Measurements from ENCODE around the gene ERC1.
"Not testable (repeated sequence)": the region's sequence is repeated elsewhere in the genome, so short reads cannot be mapped to it uniquely, and the experiment has no call there.

The ERC1 gene

DNA sequence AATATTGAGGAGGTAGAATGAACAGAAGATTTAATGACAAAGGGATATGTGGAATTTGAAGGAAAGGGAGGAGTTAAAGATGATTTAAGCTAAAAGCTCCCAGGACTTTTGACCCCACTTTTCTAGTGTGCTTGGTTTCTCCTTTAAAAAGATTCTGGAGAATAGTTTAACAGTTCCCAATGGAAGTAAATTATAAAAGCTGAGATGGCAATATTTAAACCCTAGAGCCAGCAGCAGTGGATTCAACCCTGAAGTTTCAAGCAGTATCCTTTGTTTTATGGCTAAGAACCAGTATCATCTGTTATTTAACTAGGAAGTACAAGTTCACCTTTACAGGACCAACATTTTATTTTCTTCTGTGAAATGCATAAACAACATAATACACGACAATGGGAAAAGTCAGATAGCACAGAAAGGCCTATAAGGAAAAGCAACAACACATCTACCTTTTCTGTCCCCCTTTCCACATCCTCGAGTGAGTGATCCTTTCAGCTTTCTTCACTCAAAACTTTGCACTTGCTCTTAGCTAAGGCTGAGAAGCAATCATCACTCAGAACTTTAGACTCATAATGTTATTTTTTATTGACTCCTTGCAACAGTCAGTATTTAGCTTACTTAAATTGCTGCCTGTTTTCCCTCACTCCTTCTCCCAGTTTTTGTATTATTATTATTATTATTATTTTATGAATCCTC is 338.9 kb downstream of the ERC1 start:
- no peak for DNase-seq

DNA sequence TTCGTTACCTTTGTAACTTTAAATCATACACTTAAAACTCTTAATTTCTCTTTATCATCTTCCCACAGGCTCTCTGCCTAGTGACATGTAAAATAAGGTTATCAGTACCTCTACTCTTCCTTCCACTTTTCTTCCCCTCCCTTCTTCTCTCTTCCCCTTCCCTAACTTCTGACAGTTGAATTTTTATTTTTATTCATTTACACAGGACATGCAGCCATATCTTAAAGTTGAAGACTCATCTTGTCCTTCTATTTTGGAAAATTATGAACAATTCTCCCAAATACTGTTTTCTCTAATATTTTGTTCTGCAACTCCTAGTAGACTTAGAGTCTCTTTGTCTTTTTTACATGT is 339.4 kb downstream of the ERC1 start:
- no peak for DNase-seq

DNA sequence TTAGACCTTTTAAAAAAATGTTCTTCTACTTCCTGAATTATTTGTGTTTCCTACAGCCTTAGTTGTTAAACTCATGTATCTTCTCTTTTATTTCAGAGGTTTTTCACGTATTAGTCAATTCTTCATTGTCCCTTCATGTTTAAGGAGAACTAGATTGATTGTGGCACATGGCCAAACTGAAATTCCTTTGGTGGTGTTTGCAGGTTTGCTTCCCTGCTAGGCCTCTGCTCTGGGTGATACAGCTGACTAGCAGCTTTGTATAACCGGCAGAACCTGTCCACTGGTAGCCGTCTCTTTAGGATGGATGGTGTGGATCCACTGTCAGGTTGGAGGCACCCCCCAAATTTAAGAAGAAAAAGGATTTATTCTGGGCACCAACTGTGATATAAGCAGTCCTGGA is 341.3 kb downstream of the ERC1 start:
- no peak for DNase-seq

DNA sequence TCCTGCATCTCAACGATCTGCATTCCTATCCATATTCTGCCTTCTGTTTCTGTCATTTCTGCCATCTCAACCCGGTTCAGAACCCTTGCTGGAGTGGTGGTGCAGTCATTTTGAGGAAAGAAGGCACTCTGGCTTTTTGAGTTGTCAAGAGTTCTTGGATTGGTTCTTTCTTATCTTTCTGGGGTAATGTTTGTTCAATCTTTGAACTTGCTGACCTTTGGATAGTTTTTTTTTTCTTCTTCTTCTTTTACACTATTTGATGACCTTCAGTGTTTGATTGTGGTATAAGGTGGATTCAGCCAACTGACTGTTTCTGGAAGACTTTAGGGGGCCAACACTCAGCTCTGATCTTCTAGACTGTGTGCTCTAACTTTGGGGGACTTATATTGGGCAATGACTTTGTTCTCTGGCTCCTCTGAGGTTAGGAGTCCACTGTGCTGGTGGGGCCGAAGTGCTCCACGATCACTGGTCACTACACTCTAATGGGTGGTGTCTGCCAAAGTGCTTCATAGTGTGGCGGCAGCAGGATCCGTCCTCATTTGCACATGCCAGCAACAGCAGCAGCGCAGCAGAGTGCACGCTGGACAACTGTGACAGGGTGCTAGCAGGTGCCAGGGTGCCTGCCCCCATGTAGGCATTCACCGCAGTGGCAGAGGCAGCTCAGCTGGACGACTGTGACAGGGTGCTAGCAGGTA is 347.6 kb downstream of the ERC1 start:
- no peak for DNase-seq

DNA sequence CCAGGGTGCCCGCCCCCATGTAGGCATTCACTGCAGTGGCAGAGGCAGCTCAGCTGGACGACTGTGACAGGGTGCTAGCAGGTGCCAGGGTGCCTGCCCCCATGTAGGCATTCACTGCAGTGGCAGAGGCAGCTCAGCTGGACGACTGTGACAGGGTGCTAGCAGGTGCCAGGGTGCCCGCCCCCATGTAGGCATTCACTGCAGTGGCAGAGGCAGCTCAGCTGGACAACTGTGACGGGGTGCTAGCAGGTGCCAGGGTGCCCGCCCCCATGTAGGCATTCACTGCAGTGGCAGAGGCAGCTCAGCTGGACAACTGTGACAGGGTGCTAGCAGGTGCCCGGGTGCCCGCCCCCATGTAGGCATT is 348.1 kb downstream of the ERC1 start:
- not testable (repeated sequence) for DNase-seq

DNA sequence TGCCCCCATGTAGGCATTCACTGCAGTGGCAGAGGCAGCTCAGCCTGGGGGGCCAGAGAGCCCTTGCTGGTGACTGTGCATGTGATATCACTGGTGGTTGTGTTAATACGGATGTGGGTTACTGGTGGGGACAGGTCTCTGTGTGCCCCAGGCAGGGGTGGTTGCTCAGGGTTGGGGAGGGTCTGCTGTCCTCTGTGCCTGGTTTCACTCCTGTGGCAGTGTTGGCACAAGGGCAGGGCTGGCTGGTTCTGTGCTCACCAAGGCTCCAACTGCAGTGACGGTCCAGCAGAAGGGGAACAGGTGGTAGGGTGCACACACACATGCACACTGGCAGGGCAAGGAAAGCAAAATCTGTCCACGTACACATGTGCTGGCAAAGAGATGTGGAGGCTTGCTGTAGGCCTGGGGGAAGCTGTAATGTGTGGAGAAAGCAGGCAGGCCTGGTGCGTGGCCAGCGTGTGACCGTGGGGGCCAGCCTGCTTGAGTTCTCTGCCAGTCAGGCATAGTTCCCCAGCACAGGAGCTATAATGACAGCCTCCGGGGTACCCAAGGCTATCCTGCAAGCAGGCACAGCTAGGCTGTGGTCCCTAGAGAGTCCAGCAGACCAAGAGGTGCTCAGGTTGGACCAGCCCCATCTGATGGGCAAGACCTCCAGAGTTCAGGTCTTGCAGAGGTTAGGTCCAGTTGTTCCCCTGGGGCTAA is 348.7 kb downstream of the ERC1 start:
- DNase-seq, result no peak

DNA sequence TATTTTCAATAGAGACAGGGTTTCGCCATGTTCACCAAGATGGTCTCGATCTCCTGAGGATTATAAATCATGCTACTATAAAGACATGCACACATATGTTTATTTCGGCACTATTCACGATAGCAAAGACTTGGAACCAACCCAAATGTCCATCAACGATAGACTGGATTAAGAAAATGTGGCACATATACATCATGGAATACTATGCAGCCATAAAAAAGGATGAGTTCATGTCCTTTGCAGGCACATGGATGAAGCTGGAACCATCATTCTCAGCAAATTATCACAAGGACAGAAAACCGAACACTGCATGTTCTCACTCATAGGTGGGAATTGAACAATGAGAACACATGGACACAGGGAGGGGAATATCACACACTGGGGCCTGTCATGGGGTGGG is 350.2 kb downstream of the ERC1 start:
- DNase-seq, result not testable (repeated sequence)

DNA sequence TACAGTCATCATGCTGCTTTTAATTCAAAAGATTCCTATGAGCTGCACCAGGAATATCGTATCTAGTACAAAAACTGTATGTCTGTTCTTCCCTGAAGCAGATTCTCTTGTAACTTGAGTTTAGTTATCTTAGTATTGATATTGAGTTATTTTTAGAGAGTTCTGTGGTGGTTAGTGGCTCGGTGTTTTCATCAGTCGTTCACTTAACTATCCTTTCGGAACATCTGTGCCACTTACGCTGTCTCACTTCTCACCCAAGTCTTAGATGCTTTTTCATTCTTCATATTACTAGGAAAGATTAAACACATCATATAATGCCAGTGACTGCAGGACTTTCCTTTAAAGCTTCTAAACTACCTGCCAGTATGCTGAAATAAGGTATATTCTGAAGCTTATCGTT is 352.4 kb downstream of the ERC1 start:
- no peak for DNase-seq

DNA sequence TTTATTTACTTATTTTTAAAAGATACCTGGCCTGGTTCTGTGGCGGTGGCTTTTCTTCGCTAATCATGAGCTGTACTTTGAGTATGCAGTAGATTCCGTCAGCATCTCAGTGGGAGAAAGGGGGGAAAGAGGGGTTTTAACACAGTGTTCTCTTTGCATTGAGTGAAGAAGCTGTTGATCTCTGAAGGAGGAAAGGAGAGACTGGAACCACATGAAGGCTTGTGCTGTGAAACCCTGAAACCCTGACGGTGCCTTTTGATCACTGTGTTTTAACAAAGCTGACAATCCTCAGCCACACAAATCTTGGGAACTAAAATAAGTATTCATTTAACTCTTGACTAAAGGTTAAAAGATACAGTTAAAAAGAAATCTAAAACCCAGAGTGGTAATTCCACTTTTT is 353.2 kb downstream of the ERC1 start:
- no peak for DNase-seq

DNA sequence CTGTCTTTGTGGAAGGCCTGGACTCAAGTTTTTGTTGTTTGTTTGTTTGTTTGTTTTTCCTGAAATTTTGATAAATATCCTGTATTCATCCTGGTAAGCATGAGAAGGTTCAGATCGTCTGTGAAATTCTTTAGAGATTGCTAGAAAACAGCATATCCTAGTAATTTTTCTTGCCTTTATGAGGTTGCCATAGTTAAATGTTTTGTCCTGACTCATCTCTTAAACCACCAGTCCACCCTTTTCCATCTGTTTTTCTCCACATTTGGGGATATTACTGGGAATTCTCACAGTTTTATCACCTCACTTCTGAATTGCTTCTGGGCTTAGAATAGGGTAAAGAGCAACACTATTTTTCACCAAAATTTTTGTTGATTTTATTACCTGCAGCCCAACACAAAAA is 355.1 kb downstream of the ERC1 start:
- no peak for DNase-seq

DNA sequence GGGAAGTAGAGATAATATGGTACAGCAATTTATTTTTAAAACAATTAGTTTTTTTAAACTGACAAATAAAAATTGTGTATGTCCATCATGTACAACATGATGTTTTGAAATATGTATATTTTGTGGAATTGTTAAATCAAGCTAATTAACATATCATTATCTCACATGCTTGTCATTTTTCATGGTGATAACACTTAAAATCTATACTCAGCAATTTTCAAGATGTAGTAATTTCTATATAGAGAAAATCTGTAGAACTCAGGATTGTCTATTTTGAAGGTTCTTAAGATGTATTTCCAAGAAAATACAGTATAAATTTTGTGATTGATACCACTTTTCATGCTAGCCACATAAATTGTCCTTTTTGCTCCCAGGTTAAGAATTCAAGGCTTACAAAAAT is 356.3 kb downstream of the ERC1 start:
- DNase-seq, result no peak

DNA sequence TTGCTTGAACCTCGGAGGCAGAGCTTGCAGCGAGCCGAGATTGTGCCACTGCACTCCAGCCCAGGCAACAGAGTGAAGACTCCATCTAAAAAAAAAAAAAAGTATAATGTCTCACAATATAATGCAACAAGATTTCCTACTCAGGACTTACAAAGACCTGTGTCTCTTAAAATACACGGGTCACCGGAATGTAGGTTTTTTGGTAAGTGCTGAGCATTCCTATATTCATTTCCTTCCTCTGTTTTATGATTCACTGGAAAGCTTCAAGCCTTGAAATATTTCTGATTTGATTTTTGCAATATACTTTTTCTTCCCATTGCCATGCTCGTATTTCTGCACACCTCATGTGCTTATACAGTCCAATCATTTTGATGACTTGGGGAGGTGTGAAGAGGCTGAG is 357.6 kb downstream of the ERC1 start:
- DNase-seq, result no peak

DNA sequence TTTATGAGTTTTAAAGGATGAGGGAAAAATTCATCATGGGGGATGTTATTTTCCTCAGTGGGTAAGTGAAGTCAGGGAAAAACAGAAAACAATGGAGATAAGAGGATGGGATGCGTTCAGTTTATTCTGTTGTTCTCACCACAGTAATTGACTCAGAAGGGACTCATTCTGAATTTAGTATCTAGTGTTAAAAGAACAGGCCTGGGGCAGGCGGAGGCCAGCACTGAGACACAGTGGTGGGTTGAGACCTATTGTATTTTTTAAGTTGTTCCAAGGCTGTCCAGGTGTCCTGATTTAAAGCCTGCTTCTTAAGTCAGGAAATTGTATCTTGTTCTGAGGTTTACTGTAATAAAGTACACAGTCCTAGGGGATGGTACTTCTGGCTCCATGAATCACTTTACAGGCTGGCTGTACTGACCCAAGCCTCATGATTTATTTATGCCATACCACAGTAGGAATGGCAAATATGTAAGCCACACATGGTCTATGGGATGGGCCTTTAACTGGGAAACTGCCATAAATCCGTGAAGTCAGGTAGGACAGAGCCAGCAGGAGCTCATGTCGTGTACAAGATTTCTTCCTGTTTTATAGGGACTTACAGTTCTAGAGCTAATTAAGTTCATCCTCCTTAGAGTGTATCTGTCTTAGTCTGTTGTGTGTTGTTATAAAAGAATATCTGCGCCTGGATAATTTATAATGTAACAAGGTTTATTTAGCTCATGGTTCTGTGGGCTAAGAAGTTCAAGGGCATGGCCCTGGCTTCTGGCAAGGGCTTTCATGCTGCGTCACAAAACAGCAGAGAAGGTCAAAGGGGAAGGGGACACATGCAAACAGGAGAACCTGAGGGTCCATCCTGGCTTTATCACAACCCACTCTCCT is 359.3 kb downstream of the ERC1 start:
- no peak for DNase-seq

DNA sequence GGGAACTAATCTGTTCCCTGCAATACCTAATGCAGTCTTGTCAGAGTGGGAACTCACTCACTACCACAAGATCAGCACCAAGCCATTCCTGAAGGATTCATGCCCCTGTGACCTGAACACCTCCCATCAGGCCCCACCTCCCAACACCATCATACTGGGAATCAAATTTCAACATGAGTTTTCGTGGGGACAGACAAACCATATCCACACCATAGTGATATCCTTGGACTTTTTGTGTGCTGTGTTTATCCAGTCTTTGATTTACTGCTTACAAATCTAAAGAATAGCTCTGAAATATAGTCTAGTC is 359.9 kb downstream of the ERC1 start:
- DNase-seq, result no peak

DNA sequence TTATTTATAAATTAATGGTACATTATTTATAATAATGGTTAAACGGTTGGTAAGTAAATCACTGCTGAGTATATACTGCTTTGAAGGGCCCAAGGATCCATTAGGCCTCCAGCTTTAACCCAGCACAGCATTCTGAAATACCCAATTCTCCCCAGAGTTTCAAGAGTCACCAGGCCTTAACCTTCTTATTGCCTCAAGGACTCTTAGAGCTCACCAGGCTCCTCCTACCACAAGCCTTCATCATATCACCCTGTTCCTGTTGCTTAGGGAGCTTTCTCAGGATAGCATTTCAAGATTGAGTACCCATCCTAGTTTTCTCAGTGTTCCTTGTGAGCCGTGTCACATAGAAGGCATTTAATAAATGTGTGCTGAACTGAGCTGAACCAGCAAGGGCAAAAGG is 360.9 kb downstream of the ERC1 start:
- DNase-seq, result no peak

DNA sequence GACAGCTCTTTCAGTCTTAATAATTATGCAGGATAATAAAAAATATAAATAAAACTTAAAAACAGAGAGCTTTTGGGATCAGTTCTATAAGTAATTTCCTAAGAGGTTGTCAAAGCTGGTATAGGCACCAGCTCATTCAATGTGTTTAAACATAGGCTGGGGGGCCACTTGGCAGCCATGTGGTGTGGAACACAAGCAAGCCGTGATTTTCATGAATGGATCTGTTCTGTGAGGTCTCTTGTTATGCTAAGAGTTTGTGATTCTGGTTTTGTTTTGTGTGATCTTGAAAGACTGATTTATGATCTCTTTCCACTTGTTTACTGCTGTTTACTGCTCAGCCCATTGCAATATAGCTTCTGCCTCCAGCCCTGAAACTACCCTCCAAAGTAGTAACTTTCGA is 362.4 kb downstream of the ERC1 start:
- no peak for DNase-seq

DNA sequence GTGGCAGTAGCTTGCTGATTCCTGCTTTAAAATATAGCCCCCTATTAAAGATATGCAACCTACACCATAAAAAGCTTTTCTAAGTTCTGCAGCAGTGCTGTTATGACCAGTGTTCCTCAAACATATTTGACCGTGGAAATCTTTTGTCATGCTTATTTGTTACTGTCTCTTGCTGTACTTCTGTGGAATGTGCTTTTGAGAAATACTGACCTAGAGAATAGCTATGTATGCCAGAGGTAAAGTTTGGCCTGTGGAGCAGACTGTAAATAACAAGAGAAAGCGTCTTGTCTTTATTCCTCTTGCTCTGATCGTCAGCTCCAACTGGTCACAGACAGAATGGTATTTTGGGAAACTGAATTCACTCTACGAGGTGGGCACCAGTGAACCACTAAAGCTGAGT is 364.4 kb downstream of the ERC1 start:
- DNase-seq, result no peak

DNA sequence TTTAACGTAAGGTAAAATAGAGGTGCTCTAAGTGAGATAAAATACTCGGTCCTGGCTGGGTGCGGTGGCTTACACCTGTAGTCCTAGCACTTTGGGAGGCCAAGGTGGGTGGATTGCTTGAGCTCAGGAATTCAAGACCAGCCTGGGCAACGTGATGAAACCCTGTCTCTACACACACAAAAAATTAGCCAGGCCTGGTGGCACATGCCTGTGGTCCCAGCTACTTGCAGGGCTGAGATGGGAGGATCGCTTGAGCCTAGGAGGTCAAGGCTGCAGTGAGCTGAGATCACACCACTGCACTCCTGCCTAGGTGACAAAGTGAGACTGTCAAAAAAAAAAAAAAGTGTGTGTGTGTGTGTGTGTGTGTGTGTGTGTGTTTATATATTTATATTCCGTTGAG is 364.8 kb downstream of the ERC1 start:
- DNase-seq, result not testable (repeated sequence)

DNA sequence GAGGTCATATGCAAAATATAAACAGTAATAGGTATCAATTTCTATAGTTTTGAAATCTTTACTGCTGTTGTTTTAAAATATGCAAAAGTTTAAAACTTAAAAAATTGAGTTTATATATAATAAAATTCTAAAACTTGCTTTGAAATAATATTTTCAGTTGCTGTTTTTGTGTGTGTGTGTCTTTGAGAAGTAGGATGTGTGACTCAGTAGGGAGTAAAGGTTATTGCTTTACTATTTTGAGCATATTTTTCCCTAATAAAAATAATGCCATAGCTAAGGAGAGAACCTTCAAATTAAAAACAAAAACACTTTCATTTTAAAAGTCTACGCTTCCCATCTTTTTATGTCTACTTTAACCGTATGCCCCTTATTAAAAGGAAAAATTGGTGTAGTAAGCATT is 365.3 kb downstream of the ERC1 start:
- DNase-seq, result no peak

DNA sequence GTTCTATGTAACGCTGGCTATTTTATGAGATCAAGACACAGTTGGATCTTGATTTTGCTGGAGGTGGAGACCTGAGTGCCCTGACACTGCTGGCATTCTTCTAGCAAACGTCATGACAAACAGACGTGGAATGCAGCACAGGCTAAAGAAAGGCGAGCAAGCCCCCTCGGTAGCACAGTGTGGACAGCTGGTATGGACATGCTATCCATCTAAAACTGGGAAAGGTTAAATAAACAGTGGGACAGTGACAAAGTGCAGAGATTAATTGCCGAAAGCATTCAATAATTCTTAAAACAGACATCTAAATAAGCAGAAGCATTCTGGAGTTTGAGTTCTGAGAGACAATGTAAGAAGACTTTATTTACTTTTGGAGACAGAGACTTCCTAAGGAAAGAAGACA is 366.1 kb downstream of the ERC1 start:
- no peak for DNase-seq

DNA sequence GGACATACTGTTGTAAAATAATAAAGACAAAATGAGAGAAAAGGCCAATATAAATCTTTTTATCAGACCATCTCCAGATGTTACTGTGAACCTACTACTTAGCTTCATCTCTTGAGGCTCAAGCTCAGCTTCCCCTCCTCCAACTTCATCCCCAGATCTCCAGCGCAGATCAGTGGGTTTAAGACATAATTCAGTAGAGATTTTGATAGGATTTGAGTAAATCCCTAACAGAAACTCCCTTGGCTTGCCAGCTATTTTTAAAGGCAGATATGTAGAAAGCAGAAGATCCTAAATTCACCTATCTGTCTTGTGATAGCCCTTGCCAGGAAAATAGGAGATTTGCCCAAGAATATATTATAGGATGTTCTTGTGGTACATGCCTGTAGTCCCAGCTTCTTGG is 366.7 kb downstream of the ERC1 start:
- no peak for DNase-seq

DNA sequence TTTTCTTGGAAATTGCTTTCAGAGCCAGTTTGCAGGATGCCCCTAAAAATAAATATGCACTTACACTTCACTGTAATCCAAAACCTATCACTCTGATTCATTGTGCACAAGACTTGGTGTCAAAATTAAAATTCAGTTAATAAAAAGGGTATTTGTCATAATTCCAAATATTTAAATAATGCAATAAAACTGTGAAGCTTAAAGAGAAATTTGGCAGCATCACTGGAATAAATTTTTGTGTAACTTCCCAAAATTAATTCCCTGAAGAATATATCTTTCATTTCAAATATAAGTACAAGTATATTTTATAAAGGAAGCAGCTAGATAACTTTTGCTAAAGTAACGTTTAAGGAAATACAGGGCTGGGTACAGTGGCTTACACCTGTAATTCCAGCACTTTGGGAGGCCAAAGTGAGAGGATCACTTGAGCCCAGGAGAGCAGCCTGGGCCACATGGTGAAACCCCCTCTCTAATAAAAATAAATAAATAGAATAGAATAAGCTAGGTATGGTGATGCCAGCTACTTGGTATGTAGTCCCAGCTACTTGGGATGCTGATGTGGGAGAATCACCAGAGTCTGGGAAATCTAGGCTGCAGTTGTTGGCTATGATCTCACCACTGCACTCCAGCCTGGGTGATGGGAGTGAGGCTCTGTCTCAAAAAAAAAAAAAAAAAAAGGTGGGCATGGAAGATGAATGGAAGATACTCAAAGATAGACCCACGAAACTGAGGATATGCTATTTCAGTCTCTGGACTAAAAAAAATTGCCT is 369.6 kb downstream of the ERC1 start:
- DNase-seq, result no peak

DNA sequence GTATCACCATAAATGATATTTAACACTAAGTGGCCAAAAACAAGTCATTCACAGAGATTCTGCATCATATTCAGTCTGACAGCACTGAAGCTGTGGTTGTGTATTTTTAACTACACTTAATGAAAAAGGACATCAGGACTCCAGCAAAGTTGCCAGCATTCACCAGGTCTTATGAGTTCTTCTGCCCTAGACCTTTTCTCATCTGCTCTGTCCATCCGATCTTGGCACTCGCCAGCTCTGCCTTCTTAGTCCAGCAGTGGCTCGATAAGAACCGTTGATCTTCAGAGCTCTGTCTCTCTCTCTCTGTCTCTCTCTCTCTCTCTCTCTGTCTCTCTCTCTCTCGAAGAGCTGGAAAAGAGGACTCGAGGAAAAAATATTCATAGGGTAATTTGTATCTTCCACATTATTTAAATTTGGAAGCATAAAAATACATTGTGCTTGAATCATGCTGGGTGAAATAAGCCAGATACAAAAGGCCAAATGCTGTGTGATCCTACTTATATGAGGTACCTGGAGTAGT is 371.2 kb downstream of the ERC1 start:
- DNase-seq, result no peak
